ENCODE measurements around the gene CSK.

- TF ChIP-seq POLR2AphosphoS5 (IDR thresholded peaks at IDR 0.05; ENCODE audit: borderline replicate concordance, low read depth, low read length) (no peak), EZH2 (IDR thresholded peaks at IDR 0.05) (no peak)
These were observed 60.1 kb downstream of the CSK start for GRCh38 chr15:74841891-74842373.
